Measurements from ENCODE around the gene MYO5A.

DNA sequence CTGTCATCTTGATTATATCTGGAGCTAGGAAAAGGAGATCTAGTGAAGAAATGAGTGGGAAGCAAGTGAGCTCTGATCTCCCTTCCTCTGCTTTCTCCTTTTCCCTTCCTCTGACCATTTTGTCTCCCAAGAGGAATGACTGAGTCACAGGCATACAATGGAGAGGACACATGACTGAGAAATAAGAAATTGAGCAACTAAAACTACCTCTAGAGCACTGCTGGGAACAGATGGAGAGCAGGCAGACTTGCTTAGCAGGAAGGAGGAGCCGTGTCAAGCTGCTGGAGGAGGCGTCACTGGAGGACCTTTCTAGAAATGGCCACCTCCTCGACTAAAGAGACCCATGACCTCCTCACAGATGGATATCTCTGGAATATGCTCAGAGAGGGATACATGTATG, 166.2 kb downstream of the MYO5A start:
- no peak for TF ChIP-seq CTCF (conservative IDR thresholded peaks at IDR 0.05 in 1 of 2, IDR thresholded peaks at IDR 0.05 in 1 of 2; ENCODE audit: low read depth in 1 of 2, low read length in 2 of 2)
- TF ChIP-seq EZH2 (IDR thresholded peaks at IDR 0.05; ENCODE audit: low read length, missing control alignments), result no peak

All from fibroblast of lung (primary cell).